Activated CD4-positive, alpha-beta memory T cell treated with anti-CD3 and anti-CD28 coated beads for 36 hours (primary cell): ENCODE measurements around the gene H2AZ1. TPM values are rescaled to one million over a fixed set of nuclear protein-coding genes. Genes with fewer than 3 reads are reported as not detected.
A peak's percentile ranks its signal among the peaks of the same experiment; 100 is the strongest.

Source experiments
- CTCF ChIA-PET: fragments of 350-600 bp; sonication (Branson Sonifier 250); formaldehyde crosslinking; loops from one replicate; lab custom pipeline; 2021; ENCODE audit warnings: antibody characterized with exemption, inconsistent platforms; lab: Charles Lee
- POLR2A ChIA-PET: fragments of 350-600 bp; sonication (Branson Sonifier 250); formaldehyde crosslinking; loops from one replicate; lab custom pipeline; 2021; ENCODE audit warnings: antibody characterized with exemption; lab: Charles Lee
- DNase-seq: peaks from one replicate; pipeline ENCODE4 v3.0.0-alpha.2; 2020
- H3K27ac Mint-ChIP-seq: one replicate; pipeline ENCODE4 v1.8.0; 2021; ENCODE audit warnings: mixed read lengths
- H3K27me3 Mint-ChIP-seq: one replicate; pipeline ENCODE4 v1.8.0; 2021; ENCODE audit warnings: mixed read lengths
- H3K36me3 Mint-ChIP-seq: one replicate; pipeline ENCODE4 v1.8.0; 2021; ENCODE audit warnings: mixed read lengths
- H3K4me1 Mint-ChIP-seq: one replicate; pipeline ENCODE4 v1.8.0; 2021; ENCODE audit warnings: low read depth, mixed read lengths
- H3K4me3 Mint-ChIP-seq: one replicate; pipeline ENCODE4 v1.8.0; 2021; ENCODE audit warnings: mild to moderate bottlenecking, mixed read lengths
- H3K9me3 Mint-ChIP-seq: one replicate; pipeline ENCODE4 v1.8.0; 2021; ENCODE audit warnings: mixed read lengths
- intact Hi-C: fragments of 100-400 bp; cut with micrococcal nuclease; formaldehyde crosslinking; loops from one replicate; pipeline ENCODE4 v1.15.1; 2023
- total RNA-seq, 2 experiments: library from RNA; stranded (reverse); gene quantifications; one replicate each; pipeline ENCODE4 v1.2.3, GENCODE V29; 2021

The H2AZ1 gene
- total RNA-seq, 2 experiments from 2014 or later: 709 to 731 TPM

GRCh38 chr4:99943904-99944437 is 6.1 kb downstream of the H2AZ1 start:
- intact Hi-C loops: loop anchor here (2.0 to 10.0 kb wide), 4 partner anchors 23 to 1679 kb away; partner anchors contain the start of genes RAP1GDS1 and TSPAN5
- no peak overlapping the region for H3K27ac Mint-ChIP-seq

GRCh38 chr4:99938243-99938753 is 11.8 kb downstream of the H2AZ1 start:
- peaks cover 15% of the 10 kb centered on the region for H3K9me3 Mint-ChIP-seq
- H3K4me3 Mint-ChIP-seq: no peak overlapping the region
- intact Hi-C loops: no loop called here
- H3K27me3 Mint-ChIP-seq: no peaks in the 10 kb centered on the region
- H3K36me3 Mint-ChIP-seq: peaks cover 38% of the 10 kb centered on the region
- H3K27ac Mint-ChIP-seq: no peak overlapping the region
- peaks cover 32% of the 10 kb centered on the region for H3K4me1 Mint-ChIP-seq
- DNase-seq: no peak
- ChIA-PET POLR2A (no interaction called here), CTCF (interaction anchor here (0.7 kb wide), 1 partner anchor 1199 kb away, joined by 5 read pairs; no protein-coding TSS in a partner anchor)

More at GRCh38 chr4:99943904-99944437, 6.1 kb downstream of the H2AZ1 start:
- H3K27me3 Mint-ChIP-seq: no peaks in the 10 kb centered on the region
- H3K4me3 Mint-ChIP-seq: peak overlapping the region; percentile 32
- H3K36me3 Mint-ChIP-seq: peaks cover 33% of the 10 kb centered on the region
- POLR2A ChIA-PET: no interaction called here
- CTCF ChIA-PET: no interaction called here
- peaks cover 56% of the 10 kb centered on the region for H3K4me1 Mint-ChIP-seq
- no peaks in the 10 kb centered on the region for H3K9me3 Mint-ChIP-seq
- no peak for DNase-seq

- ChIA-PET CTCF (interaction anchor here (0.6 kb wide), 1 partner anchor 123 kb away, joined by 3 read pairs; no protein-coding TSS in a partner anchor), POLR2A (no interaction called here)
- peaks cover 39% of the 10 kb centered on the region for H3K36me3 Mint-ChIP-seq
- peaks cover 34% of the 10 kb centered on the region for H3K4me1 Mint-ChIP-seq
- no peak overlapping the region for H3K27ac Mint-ChIP-seq
- no peak for DNase-seq
- no peaks in the 10 kb centered on the region for H3K27me3 Mint-ChIP-seq
- H3K9me3 Mint-ChIP-seq: peaks cover 15% of the 10 kb centered on the region
- no peak overlapping the region for H3K4me3 Mint-ChIP-seq
- intact Hi-C loops: no loop called here
These were observed 15.2 kb downstream of the H2AZ1 start for GRCh38 chr4:99934891-99935290.

- Mint-ChIP-seq H3K27ac (no peak overlapping the region), H3K4me3 (no peak overlapping the region), H3K9me3 (no peaks in the 10 kb centered on the region), H3K4me1 (peaks cover 33% of the 10 kb centered on the region), H3K36me3 (peaks cover 16% of the 10 kb centered on the region), H3K27me3 (no peaks in the 10 kb centered on the region)
- POLR2A ChIA-PET: interaction anchor here (1.0 kb wide), 1 partner anchor 20 kb away, joined by 3 read pairs; the partner anchor contains the start of gene DNAJB14
- CTCF ChIA-PET: interaction anchor here (0.8 kb wide), 1 partner anchor 116 kb away, joined by 3 read pairs; no protein-coding TSS in a partner anchor
- no peak for DNase-seq
- intact Hi-C loops: no loop called here
These were observed 22.5 kb downstream of the H2AZ1 start for GRCh38 chr4:99927566-99927965.

- no peak overlapping the region for H3K4me3 Mint-ChIP-seq
- peaks cover 16% of the 10 kb centered on the region for H3K4me1 Mint-ChIP-seq
- no peaks in the 10 kb centered on the region for H3K27me3 Mint-ChIP-seq
- intact Hi-C loops: loop anchor here (2.0 kb wide), 1 partner anchor 24 kb away; no protein-coding TSS in a partner anchor
- no peak for DNase-seq
- POLR2A ChIA-PET: no interaction called here
- no peak overlapping the region for H3K27ac Mint-ChIP-seq
- peaks cover 36% of the 10 kb centered on the region for H3K36me3 Mint-ChIP-seq
- CTCF ChIA-PET: no interaction called here
- peaks cover 6% of the 10 kb centered on the region for H3K9me3 Mint-ChIP-seq
These were observed 28.9 kb downstream of the H2AZ1 start for GRCh38 chr4:99921174-99921573.

GRCh38 chr4:99918656-99919055 is 31.4 kb downstream of the H2AZ1 start:
- no peak for DNase-seq
- peaks cover 11% of the 10 kb centered on the region for H3K4me1 Mint-ChIP-seq
- H3K9me3 Mint-ChIP-seq: peaks cover 6% of the 10 kb centered on the region
- H3K4me3 Mint-ChIP-seq: no peak overlapping the region
- intact Hi-C loops: no loop called here
- no peaks in the 10 kb centered on the region for H3K27me3 Mint-ChIP-seq
- no peak overlapping the region for H3K27ac Mint-ChIP-seq
- H3K36me3 Mint-ChIP-seq: peaks cover 47% of the 10 kb centered on the region
- CTCF ChIA-PET: interaction anchor here (0.7 kb wide), 1 partner anchor 30 kb away, joined by 3 read pairs; no protein-coding TSS in a partner anchor
- POLR2A ChIA-PET: no interaction called here

GRCh38 chr4:99917575-99917974 is 32.5 kb downstream of the H2AZ1 start:
- Mint-ChIP-seq H3K27me3 (no peaks in the 10 kb centered on the region), H3K9me3 (peaks cover 6% of the 10 kb centered on the region), H3K27ac (no peak overlapping the region), H3K4me3 (no peak overlapping the region), H3K36me3 (peaks cover 52% of the 10 kb centered on the region), H3K4me1 (peaks cover 11% of the 10 kb centered on the region)
- no peak for DNase-seq
- ChIA-PET POLR2A (no interaction called here), CTCF (no interaction called here)
- intact Hi-C loops: no loop called here

GRCh38 chr4:99915449-99915848 is 34.6 kb downstream of the H2AZ1 start:
- no peak overlapping the region for H3K4me3 Mint-ChIP-seq
- peaks cover 46% of the 10 kb centered on the region for H3K36me3 Mint-ChIP-seq
- intact Hi-C loops: no loop called here
- no peak overlapping the region for H3K27ac Mint-ChIP-seq
- DNase-seq: no peak
- H3K9me3 Mint-ChIP-seq: peaks cover 6% of the 10 kb centered on the region
- POLR2A ChIA-PET: no interaction called here
- H3K4me1 Mint-ChIP-seq: peaks cover 3% of the 10 kb centered on the region
- CTCF ChIA-PET: no interaction called here
- no peaks in the 10 kb centered on the region for H3K27me3 Mint-ChIP-seq

Other genes with a start within 250 kb of the H2AZ1 start
- gene DAPP1, start 133.4 kb downstream of the H2AZ1 start, total RNA-seq: 10 to 100 TPM; 23.6 TPM
- 10 to 100 TPM; 21.8 to 26.1 TPM for gene LAMTOR3, start 55.8 kb downstream of the H2AZ1 start, total RNA-seq
- 10 to 100 TPM; 39.8 to 40.4 TPM for gene DNAJB14, start 3.7 kb downstream of the H2AZ1 start, total RNA-seq
- gene DDIT4L, start 240.2 kb upstream of the H2AZ1 start, total RNA-seq: under 1 TPM; 0.24 to 0.34 TPM